ENCODE data around the gene SLC24A3. TPM values are rescaled to one million over a fixed set of nuclear protein-coding genes. Genes with fewer than 3 reads are reported as not detected.

The SLC24A3 gene
- total and polyA plus RNA-seq, 2 experiments from 2014 or later: 0.81 to 2.5 TPM

GRCh38 chr20:19207541-19207940 is 4.9 kb upstream of the SLC24A3 start:
- Mint-ChIP-seq H3K27ac (peak overlapping the region; percentile 69), H3K36me3 (ENCODE audit: low read depth) (peaks cover 3% of the 10 kb centered on the region; the same call in 2 of the 3 replicates), H3K4me1 (peaks cover 54% of the 10 kb centered on the region), H3K4me3 (no peak overlapping the region), H3K9me3 (peaks cover 8% of the 10 kb centered on the region), H3K27me3 (ENCODE audit: insufficient read depth, low read depth, poor library complexity) (peaks cover 18% of the 10 kb centered on the region)
- no peaks in the 10 kb centered on the region for H3K79me2 ChIP-seq (replicated peaks; ENCODE audit: insufficient read depth)
- H3F3A ChIP-seq (replicated peaks; ENCODE audit: low read depth): no peaks in the 10 kb centered on the region
- TF ChIP-seq JUNB (IDR thresholded peaks at IDR 0.05; ENCODE audit: unreplicated experiment) (no peak), CTCF (conservative IDR thresholded peaks at IDR 0.05; ENCODE audit: low read depth in 2 of 2) (no peak), ETS1 (IDR thresholded peaks at IDR 0.05) (no peak), ZNF114 (CRISPR knock-in tag; IDR thresholded peaks at IDR 0.05) (no peak), NANOG (IDR thresholded peaks at IDR 0.05; ENCODE audit: borderline replicate concordance) (peak; percentile 73; the same call in 1 of the 2 replicates), CREB1 (CRISPR knock-in tag; IDR thresholded peaks at IDR 0.05; ENCODE audit: low read depth) (no peak)
- H3K4me2 ChIP-seq: peak overlapping the region; percentile 26; the same call in 1 of the 2 replicates
- H2AFZ ChIP-seq: no peak overlapping the region
- H4K20me1 ChIP-seq (replicated peaks; ENCODE audit: insufficient read depth): no peaks in the 10 kb centered on the region
- peaks cover 37% of the 10 kb centered on the region for H3K4me1 ChIP-seq (ENCODE audit: insufficient read depth)
- H3K27ac ChIP-seq (ENCODE audit: low read depth): peak overlapping the region; percentile 56; the same call in 1 of the 2 replicates
- DNase-seq (ENCODE audit: low spot score) (peak; percentile 68), ATAC-seq (peak; percentile 59)
- H3K36me3 ChIP-seq (ENCODE audit: insufficient read depth): no peaks in the 10 kb centered on the region
- H3K27me3 ChIP-seq (ENCODE audit: insufficient read depth): peaks cover 17% of the 10 kb centered on the region
- H3K4me3 ChIP-seq: no peak overlapping the region
- H3K9me2 ChIP-seq (ENCODE audit: insufficient read depth): no peaks in the 10 kb centered on the region

GRCh38 chr20:19210391-19211155 is 1.9 kb upstream of the SLC24A3 start:
- Histone ChIP-seq H2AFZ (no peak overlapping the region), H3K27ac (ENCODE audit: low read depth) (no peak overlapping the region), H4K20me1 (replicated peaks; ENCODE audit: insufficient read depth) (no peaks in the 10 kb centered on the region), H3K27me3 (ENCODE audit: insufficient read depth) (peaks cover 40% of the 10 kb centered on the region), H3K9me2 (ENCODE audit: insufficient read depth) (no peaks in the 10 kb centered on the region), H3F3A (replicated peaks; ENCODE audit: low read depth) (no peaks in the 10 kb centered on the region), H3K36me3 (ENCODE audit: insufficient read depth) (no peaks in the 10 kb centered on the region), H3K4me3 (no peak overlapping the region), H3K79me2 (replicated peaks; ENCODE audit: insufficient read depth) (no peaks in the 10 kb centered on the region), H3K4me2 (peak overlapping the region; percentile 83; the same call in 1 of the 2 replicates), H3K4me1 (ENCODE audit: insufficient read depth) (peaks cover 48% of the 10 kb centered on the region)
- Mint-ChIP-seq H3K9me3 (no peaks in the 10 kb centered on the region; the same call in 2 of the 3 replicates), H3K27ac (no peak overlapping the region), H3K4me1 (peaks cover 68% of the 10 kb centered on the region), H3K27me3 (ENCODE audit: insufficient read depth, low read depth, poor library complexity) (peaks cover 33% of the 10 kb centered on the region), H3K4me3 (no peak overlapping the region; the same call in 2 of the 3 replicates), H3K36me3 (ENCODE audit: low read depth) (no peaks in the 10 kb centered on the region)
- ATAC-seq (no peak), DNase-seq (ENCODE audit: low spot score) (no peak)
- TF ChIP-seq ZNF462 (CRISPR knock-in tag; IDR thresholded peaks at IDR 0.05) (no peak), REST (IDR thresholded peaks at IDR 0.05; ENCODE audit: unreplicated experiment) (no peak)
